ENCODE measurements around the gene MAGEE2. TPM values are rescaled to one million over a fixed set of nuclear protein-coding genes. Genes with fewer than 3 reads are reported as not detected.

Gene MAGEE2
- total RNA-seq, 1 donor = not detected

GRCh38 chrX:75748431-75748830 lies 36.6 kb downstream of the MAGEE2 start:
- H3K36me3 ChIP-seq (ENCODE audit: insufficient read depth, low read length) = no peaks in the 10 kb centered on the region
- DNase-seq (ENCODE audit: insufficient read length, low spot score, missing footprints) = no peak
- no peaks in the 10 kb centered on the region for H3K4me1 ChIP-seq (ENCODE audit: insufficient read depth, low read length)

GRCh38 chrX:75746891-75747639 lies 38.0 kb downstream of the MAGEE2 start:
- Histone ChIP-seq H3K4me3 (ENCODE audit: insufficient read depth, low read length) (peak overlapping the region; percentile 72), H3K27ac (ENCODE audit: low read depth, low read length) (no peak overlapping the region)
- peak; percentile 74 for DNase-seq (ENCODE audit: insufficient read length, low spot score, missing footprints)

More at GRCh38 chrX:75748431-75748830, 36.6 kb downstream of the MAGEE2 start:
- H3K9me3 ChIP-seq (ENCODE audit: low read depth, low read length) = no peaks in the 10 kb centered on the region
- H3K27ac ChIP-seq (ENCODE audit: low read depth, low read length) = no peak overlapping the region
- TF ChIP-seq CTCF (IDR thresholded peaks at IDR 0.05; ENCODE audit: extremely low read depth, low read depth, low read length) = no peak
- H3K27me3 ChIP-seq (ENCODE audit: insufficient read depth, low read length) = no peaks in the 10 kb centered on the region
- no peaks in the 10 kb centered on the region for H4K20me1 ChIP-seq (ENCODE audit: insufficient read depth, low read length)
- H3K4me2 ChIP-seq (ENCODE audit: insufficient read depth, low read length) = no peak overlapping the region
- no peak overlapping the region for H3K4me3 ChIP-seq (ENCODE audit: insufficient read depth, low read length)
- H3K79me2 ChIP-seq (ENCODE audit: insufficient read depth, low read length) = no peaks in the 10 kb centered on the region
- H2AFZ ChIP-seq (ENCODE audit: low read length) = no peak overlapping the region

More at GRCh38 chrX:75746891-75747639, 38.0 kb downstream of the MAGEE2 start:
- Histone ChIP-seq H2AFZ (ENCODE audit: low read length) (peak overlapping the region; percentile 95), H4K20me1 (ENCODE audit: insufficient read depth, low read length) (no peaks in the 10 kb centered on the region), H3K4me1 (ENCODE audit: insufficient read depth, low read length) (no peaks in the 10 kb centered on the region), H3K36me3 (ENCODE audit: insufficient read depth, low read length) (no peaks in the 10 kb centered on the region), H3K4me2 (ENCODE audit: insufficient read depth, low read length) (peak overlapping the region; percentile 78), H3K9me3 (ENCODE audit: low read depth, low read length) (no peaks in the 10 kb centered on the region), H3K79me2 (ENCODE audit: insufficient read depth, low read length) (no peaks in the 10 kb centered on the region), H3K27me3 (ENCODE audit: insufficient read depth, low read length) (no peaks in the 10 kb centered on the region)
- TF ChIP-seq CTCF (IDR thresholded peaks at IDR 0.05; ENCODE audit: extremely low read depth, low read depth, low read length) = no peak

Data from osteoblast (primary cell).